Measurements from ENCODE around the gene CHRNA4.
"Not testable (repeated sequence)": the region's sequence is repeated elsewhere in the genome, so short reads cannot be mapped to it uniquely, and the experiment has no call there.

CHRNA4 gene

DNA sequence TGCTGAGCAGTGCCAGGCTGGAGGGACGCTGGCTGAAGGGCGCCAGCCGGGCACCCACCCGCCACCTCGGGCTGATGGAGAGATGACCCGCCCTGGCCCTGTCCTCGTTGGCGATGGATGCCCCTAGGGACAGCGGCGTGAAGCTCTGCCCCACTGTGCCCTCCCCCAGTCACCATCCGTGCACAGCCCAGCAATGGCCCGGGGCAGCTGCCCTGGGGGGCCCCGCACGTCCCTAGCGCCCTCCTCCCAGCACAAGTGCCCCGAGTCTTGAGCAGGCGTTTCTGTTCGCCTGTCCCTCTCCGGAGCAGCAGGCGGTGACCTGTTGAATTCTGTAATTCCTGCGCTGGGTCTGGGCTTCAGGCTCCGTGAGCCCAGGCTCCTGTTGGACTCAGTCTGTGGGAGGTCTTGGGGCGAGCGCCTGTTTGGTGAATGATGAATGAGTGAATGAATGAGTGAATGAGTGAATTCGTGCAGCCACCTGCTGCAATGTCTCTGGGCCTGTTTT lies 36.8 kb upstream of the CHRNA4 start:
- no peak for DNase-seq

DNA sequence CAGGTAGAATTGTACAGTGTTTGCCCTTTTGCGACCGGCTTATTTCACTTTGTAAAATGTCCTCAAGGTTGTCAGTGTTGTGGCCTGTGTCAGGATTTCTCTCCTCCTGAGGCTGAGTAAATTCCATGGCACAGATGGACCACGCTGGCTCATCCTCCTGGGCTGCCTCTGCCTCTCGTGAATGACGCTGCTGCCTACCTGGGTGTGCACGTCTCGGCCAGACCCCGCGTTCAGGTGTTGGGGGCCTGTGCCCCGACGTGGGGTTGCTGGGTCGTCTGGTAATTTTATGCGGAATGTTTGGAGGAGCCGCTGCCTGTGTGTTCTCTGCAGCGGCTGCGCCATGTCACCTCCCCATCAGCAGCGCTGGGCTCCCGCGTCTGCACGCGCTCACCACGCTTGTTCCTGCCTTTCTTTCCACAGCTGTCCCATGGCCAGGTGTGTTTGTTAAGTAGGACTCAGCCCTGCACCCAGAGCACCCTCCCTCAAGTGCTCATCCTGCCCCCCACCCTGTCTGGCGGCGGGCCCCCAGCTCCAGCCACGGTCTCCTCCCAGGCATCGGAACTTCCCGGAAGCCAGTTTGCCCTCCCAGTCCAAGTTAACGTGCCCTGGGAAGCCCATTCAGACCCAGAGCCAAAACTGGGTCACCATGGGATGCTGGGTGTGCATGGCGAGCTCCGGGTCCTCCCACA lies 36.1 kb upstream of the CHRNA4 start:
- no peak for DNase-seq

DNA sequence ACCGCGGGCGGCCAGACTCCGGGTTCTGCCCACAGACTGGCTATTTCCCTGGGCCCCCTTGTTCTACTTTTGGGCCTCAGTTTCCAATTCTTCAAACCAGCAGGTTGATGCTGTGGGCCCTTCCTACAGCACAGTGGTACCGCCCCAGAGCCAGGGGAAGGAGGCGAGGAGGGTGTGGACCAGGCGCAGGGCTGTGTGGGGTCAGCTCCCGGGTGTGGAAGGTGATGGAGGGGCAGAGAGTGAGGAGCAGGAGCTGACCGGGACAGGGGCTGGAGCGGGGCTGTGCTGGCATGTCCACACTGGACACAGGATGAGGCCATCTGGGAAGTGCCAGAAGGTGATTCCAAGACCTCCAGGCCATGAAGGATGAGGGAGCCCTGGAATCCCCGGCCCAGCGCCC lies 35.2 kb upstream of the CHRNA4 start:
- DNase-seq, result no peak

DNA sequence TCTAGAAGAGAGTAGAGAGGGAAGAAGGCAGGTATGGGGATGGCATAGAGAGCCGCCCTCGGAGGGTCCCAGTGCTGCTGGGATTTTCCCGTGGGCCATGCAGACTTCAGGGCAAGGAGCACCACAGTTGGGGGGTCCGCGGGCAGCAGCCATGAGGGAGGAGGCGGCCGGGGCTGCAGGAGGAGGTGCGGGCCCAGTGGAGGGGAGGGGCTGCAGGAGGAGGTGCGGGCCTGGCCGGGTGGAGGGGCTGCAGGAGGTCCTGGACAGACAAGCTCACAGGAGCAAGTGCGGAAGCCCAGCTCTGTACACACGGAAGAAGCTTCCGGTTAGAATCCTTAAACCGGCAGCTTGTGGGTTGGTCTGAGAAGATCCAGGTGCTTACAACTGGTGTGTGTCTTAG lies 34.6 kb upstream of the CHRNA4 start:
- no peak for DNase-seq

DNA sequence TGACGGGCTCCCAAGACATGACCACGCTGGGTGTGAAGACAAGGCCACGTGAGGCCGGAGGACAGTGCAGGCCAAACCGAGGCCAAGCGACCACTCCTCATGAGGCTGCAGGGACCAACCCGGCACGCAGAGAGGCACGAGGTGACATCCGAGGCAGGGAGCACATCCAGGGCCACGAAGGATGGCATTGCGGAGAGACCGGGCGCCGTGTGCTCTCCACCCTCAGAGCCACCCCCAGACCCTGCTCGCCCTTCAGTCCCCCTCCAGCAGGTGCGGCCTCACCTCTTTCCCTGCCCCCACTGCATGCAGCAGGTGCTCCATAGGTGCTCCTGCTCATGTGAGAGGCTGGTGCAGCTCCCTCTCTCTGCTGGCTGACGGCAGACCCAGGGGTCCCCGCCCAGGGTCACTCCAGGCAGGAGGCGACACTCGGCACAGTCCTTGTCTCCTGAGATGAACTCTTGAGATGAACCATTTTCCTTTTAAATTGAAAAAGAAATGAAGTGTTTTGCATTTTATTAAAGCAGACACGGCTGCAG lies 33.8 kb upstream of the CHRNA4 start:
- no peak for DNase-seq

DNA sequence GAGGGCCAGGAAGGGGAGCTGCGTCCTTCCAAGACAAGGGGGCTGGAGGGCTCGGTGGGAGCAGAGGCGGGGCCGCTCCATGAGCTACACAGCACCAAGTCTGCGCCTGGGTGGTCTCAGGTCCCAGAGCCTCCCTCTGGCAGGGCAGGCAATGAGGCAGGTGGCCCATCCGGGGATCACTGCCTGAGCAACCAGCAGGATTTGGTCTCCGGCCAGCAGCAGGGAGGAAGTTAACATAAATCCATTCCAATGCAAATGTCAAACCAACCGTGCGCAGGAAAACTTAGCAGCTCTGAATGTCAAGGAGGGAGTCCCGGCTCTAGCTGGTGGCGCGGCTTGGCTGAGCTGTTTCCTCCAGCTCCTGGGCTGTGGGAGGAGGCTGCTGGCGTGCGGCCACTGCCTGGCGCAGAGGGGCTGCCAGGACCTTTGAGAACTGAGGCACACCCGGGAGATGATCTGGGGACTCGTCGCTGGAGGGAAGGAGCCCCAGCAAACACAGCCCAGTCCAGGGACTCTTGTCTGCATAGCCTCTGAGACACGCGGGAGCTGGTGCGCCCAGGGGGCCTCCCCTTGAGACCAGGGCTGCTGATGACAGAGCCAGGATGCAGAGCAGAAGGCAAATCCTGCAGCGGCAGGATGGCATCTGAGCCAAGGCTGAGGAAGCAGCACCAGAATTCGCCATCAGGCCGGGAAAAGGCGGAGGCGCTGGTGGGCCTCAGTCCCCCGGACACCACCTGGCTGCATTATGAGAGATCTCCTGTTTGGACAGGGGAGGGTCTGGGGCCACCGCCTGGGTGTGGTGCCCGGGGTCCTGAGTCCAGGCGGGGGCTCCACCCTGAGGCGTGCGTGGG lies 33.1 kb upstream of the CHRNA4 start:
- DNase-seq, result no peak

DNA sequence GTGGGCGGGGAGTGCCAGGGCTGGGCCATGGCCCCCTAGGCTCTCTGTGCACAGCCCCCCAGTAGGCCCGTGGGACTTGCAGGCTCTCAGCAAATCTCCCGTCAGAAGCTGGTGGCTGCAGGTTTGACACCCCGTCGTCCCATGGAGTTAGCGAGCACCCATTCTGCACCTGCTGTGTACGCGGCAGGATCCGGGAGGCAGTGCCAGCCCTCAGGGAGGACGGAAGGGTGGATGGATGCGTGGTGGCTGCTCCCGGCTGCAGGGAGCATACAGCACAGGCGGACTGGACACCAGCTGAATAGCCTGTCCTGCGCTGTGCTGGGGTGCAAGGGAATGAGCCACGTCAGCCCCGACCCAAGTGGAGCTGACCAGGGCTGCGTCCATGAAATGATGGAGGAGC lies 32.4 kb upstream of the CHRNA4 start:
- DNase-seq, result no peak

DNA sequence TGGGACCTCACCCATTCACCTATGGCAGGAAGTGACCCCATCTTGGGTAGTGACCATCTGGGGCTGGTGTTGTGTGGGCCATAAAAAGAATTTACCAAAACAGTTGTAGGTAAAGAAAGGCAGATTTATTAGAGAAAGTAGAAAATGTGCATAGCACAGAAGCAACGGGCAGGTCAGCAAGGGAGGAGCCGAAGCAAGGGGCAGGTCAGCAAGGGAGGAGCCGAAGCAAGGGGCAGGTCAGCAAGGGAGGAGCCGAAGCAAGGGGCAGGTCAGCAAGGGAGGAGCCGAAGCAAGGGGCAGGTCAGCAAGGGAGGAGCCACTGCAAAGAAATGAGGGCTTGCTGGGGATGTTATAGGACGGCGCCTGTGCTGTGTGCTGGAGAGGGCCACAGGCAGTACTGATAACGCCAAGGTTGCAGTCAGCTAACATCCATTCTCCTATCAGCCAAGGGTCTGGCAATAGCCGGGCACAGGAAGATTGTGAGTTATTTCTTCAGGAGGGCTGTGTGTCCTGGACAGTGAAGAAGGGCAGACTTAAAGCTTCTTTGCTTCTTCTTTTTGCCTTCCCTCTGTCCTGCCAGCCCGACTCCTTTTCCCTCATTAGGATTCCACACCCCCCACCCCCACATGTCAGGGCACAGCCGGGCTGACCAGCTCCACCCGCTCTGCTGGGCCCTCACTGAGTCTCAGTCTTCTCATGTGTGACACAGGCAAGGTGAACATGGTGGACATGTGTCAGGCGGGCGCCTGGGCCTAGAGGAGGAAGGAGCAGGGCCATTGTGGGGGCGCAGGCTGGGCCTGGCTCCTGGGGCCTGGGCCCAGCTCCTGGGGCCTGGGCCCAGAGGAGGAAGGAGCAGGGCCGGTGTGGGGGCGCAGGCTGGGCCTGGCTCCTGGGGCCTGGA lies 31.6 kb upstream of the CHRNA4 start:
- no peak for DNase-seq

DNA sequence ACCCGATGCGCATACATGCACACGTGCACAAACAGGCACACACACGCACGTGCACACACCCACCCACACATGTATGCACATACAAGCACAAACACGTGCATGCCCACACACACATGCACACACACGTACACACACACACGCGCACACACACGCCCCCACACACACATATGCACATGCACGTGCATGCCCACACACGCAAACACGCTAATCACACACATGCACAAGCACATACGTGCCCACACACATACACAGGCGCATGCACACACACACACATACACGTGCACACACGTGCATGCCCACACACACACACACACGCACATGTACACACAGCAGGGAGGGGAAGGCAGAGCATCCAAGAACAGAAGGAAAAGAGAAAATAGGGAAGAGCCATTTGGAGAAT lies 26.8 kb upstream of the CHRNA4 start:
- DNase-seq, result no peak

DNA sequence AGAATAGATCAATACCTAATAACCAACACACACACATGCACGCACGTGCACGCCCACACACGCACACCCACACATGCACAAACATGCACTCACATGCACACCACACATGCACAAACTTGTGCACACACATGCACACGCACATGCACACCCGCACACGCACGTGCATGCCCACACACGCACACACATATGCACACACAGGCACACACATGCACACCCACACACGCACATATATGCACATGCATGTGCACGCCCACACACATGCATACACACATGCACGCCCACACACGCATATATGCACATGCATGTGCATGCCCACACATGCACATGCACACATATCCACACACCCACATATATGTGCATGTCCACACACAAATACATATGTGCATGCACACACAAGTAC lies 26.2 kb upstream of the CHRNA4 start:
- DNase-seq, result no peak

DNA sequence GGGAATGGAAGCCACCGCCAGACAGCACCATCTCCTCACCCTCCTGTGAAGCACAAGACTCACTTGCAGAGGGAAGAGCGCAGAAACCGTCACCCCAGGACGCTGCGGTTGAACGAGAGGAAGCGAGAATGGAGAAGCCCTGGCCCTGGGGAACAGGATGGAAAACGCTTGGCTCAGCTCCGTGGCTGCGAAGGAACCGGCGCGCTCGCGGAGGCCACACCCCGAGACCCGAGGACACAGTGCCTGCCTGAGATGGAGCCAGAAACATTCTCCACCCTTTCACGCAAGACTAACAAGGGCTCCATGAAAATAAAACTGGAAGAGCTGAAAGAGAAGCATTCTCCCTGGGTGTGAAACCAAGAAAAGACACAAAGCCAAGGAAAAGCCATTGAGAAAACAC lies 25.3 kb upstream of the CHRNA4 start:
- DNase-seq, result no peak

DNA sequence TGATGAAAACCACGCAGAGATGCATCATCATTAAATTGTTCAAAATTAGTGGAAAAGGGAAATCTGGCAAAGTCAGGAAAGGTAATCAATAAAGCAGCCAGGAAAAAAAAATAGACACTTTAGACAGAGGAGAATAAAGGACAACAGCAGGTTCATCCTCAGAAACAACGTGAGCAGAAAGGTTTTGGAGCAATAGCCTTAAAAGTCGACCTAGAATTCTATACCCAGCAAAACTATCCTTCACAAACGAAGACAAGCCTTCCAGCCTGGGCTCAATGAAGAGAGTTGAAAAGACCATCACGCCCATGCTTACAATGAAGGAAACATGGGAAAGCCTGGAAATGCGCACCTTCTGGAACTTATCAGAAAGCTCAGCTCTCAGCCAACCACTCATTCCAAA lies 24.7 kb upstream of the CHRNA4 start:
- no peak for DNase-seq

DNA sequence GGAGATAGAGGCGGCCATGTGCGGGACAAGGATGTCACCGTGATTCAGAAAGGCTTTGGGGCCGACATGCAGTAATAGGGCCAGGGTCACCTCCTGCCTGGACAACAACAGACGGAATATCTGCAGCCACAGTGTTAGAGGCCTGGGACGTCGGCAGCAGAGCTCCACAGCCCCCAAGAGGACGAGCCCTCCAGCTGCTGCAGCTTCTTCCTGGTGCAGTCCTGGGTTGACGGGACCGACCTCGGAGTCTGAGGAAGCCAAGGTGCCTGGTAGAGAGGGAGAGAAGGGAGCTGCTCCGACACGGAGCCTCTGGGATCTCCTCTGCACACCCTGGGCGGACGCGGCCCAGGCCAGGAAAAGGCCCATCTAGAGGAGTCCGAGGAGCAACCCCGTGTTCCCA lies 23.2 kb upstream of the CHRNA4 start:
- DNase-seq, result no peak

DNA sequence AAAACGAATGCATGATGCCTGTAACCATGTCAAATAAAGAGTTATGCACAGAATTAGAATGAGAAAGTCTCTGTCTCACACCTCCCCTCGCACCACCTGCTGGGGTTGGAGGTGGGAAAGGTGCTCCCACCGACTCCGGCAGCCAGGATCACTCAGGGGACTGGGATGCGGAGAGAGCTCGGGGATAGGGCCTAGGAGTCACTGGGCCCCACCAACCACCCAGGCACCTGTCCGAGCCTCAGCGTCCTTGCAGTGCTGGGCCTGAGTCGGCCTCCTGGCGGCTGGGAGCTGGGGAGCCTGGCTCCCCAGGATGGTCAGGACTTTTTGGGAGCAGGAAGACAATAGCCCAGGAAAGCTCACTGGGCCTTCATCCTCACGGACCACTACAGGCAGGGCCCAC lies 22.4 kb upstream of the CHRNA4 start:
- DNase-seq, result no peak

DNA sequence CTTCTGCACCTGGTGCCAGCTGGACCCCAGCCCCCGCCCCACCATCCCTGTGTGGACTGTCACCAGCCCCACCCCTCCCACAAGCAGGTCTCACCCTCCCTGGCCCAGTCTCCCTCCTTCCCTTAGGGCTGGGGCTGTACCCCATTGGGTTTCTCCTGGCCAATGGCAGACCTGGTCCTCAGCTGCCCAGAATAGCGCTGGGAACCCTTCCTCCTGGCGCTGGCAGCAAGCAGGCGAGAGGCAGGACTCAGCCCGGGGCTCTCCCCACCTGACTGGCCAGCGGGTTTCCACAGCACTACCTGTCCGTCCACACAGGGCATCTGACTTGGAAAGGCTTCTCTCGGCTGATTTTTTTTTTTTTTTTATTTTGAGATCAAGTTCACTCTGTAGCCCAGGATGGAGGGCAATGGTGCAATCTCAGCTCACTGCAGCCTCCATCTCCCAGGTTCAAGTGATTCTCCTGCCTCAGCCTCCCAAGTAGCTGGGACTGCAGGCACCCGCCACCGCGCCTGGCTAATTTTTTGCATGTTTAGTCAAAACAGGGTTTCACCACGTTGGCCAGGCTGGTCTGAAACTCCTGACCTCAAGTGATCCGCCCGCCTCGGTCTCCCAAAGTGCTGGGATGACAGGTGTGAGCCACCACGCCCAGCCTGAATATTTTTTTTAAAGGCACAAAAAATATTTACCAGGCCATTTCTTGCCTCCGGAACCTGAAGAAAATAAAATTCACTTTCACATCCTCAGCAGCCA lies 21.6 kb upstream of the CHRNA4 start:
- DNase-seq, result no peak

DNA sequence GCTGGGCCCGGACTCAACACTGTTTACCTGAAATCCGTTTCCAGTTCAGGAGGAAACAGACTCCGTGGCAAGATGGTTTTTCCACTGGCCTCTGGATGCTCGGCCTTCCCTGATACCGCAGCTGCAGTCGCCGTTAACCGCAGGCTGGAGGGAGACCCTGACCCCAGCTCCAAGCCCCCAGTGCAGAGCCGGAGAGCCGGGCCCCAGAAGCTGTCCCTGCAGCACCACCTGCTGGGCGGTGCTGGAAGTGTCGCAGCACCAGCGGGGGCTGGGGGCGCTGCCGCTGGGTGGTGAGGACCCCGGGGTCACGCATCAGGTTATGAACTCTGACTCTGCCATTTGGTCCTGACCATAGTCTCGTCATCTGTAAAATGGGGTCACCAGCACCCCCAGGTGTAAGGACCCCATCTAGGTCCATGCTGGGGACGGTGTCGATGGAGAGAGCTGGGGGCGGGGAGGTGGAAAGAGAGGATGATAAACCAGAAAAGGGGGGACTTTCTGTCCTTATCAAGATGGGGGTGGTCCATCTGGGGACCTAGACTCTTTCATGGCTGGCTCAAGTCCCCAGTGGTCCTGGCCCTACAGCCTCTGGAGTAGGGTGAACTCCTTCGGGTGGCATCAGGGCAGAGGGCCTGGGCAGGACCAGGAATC lies 20.8 kb upstream of the CHRNA4 start:
- DNase-seq, result peak; percentile 39

DNA sequence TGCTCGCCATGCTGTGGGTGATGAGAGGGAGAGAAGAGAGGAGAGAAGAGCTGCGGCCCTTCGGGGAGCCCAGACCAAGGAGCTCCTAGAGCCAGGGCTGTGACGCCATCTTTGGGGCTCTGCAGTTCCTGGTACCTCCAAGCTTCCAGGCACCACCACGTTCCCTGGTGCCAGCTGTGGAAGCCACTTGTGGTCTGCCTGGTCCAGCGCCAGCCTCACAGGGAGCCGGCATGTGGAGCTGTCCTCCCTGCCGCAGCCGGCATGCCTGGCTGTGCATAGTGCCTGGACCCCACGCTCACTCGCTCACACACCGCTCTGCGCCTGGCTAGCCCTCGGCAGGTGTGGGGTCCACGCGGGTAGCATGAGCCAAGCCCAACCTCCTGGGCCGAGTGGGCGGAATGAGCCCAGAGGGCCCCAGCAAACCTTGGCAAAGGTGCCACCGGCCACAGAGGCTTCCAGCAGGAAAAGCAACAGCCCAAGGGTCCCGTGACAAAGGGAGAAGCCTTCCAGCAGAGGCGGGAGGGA lies 19.3 kb upstream of the CHRNA4 start:
- DNase-seq, result no peak

DNA sequence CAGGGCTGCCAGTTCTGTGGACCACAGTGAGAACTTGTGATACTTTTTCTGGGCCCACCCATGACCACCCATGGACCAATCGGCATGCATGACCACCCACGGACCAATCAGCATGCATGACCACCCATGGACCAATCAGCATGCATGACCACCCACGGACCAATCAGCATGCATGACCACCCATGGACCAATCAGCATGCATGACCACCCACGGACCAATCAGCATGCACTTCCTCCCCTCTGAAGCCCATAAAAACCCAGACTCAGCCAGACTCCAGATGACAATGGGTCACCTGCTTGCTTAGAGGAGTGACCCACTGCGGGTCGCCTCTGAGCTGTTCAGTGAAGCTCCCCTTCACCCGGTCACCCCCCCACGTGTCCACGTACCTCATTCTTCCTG lies 18.7 kb upstream of the CHRNA4 start:
- DNase-seq, result not testable (repeated sequence)

DNA sequence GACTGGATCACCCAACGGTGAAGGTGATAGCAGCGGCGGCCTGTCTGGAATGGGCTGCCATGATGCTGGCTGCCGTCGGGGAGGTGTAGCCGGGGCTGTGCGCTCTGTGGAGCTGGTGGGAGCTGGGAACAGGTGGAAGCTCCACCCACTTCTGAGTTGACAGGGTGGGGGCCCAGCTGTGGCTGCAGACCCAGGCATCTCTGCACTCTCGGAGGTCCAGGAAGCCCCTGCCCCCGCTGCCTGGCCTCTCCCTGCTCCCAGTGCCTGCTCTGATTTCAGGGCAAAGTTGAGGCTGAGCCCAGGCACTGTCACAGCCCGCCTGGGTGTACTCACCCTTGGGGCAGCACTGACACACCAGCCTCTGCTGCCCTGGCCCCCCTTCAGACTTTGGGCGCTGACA lies 18.1 kb upstream of the CHRNA4 start:
- no peak for DNase-seq

DNA sequence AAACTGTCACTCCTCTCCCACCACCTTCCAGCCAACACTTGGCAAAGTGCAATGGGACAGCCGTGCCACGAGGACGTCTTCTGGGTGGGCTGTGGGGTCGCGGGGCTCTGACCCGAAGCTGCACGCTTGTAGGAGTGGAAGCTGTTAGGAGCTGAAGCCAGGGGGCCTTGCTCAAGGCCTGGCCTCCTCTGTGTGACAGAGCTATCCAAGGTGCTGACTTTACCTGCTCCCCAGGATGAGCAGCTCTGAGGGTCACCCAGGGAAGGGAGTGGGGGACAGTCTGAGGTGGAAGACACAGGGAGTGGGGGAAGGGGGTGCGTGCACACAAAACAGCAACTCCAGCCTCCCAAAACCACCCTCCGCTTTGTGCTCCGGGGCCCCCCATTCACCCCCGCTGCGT lies 17.5 kb upstream of the CHRNA4 start:
- DNase-seq, result no peak

DNA sequence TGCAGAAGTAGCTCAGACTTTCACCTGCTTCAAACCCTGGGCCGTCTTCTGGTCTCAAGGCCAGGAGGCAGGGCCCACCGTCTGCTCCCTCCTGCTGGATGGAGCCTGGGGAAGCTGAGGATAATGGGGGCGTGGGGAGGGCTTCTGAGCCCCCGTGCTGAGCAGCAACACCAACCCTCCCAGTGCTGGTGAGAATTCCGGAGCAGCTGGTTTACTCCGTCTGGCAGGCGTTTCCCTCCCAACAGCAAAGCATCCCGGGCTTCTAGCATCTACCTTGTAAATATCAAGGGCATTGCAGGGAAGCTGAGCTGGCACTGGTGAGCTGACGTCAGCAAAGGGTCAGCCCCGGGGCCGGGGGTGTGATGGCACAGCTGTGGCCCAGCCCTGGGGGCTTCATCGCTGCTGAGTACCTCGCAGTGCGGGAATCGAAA lies 16.8 kb upstream of the CHRNA4 start:
- no peak for DNase-seq

Data from T-helper 9 cell (primary cell).